ENCODE results near the gene HIPK4.

Gene HIPK4

GRCh38 chr19:40396886-40397567 is 7.0 kb upstream of the HIPK4 start:
- DNase-seq (ENCODE audit: low read depth), result no peak

GRCh38 chr19:40395956-40396355 is 6.0 kb upstream of the HIPK4 start:
- H3K4me3 ChIP-seq (ENCODE audit: low read depth, low read length), result no peak overlapping the region

More at GRCh38 chr19:40396886-40397567, 7.0 kb upstream of the HIPK4 start:
- no peak overlapping the region for H3K4me3 ChIP-seq (ENCODE audit: low read depth, low read length)

GRCh38 chr19:40394816-40395210 is 4.8 kb upstream of the HIPK4 start:
- DNase-seq (ENCODE audit: low read depth), result no peak
- H3K4me3 ChIP-seq (ENCODE audit: low read depth, low read length), result no peak overlapping the region

More at GRCh38 chr19:40395956-40396355, 6.0 kb upstream of the HIPK4 start:
- no peak for DNase-seq (ENCODE audit: low read depth)

DNA sequence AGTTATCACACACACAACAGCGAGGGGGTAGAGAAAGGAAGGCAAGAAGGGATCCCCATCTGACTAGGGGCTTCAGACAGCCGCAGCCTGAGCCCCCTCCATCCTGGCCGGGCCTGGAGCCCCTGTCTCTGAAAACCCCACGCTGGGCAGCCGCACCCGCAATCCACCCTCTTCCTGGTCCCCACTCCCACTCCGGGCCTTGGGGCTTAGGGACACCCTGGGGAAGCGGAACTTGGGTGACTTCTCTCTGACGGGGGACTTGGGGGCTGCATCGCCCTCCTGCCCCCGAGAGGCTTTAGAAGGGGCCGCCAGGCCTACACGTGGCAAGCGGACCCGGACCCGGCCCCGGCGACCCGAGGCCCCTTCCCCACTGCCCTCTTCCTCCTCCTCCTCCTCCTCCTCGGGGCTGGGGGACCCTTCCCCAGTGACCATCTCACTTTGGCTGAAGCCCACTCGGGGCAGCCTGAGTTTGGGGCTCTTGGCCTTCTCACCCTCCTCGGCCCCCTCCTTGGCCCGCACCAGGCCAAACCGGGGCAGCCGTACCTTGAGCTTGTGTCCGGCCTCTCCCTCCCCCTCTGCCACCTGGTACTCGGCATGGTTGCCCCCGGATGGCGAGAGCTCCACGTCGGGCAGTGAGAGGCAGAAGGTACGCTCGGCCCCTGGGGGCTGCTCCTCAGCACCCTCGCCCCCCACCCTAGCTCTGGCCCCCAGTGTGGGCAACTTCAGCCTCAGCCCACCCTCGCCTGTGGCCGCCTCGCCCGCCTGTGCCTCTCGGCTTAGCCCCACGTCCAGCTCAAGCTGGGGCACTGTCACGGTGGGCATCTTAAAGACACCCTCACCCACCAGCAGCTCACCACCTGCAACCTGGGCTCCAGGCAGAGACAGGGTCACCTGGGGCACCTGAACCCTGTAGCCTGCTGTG is 4.2 kb upstream of the HIPK4 start:
- no peak overlapping the region for H3K4me3 ChIP-seq (ENCODE audit: low read depth, low read length)
- no peak for DNase-seq (ENCODE audit: low read depth)

DNA sequence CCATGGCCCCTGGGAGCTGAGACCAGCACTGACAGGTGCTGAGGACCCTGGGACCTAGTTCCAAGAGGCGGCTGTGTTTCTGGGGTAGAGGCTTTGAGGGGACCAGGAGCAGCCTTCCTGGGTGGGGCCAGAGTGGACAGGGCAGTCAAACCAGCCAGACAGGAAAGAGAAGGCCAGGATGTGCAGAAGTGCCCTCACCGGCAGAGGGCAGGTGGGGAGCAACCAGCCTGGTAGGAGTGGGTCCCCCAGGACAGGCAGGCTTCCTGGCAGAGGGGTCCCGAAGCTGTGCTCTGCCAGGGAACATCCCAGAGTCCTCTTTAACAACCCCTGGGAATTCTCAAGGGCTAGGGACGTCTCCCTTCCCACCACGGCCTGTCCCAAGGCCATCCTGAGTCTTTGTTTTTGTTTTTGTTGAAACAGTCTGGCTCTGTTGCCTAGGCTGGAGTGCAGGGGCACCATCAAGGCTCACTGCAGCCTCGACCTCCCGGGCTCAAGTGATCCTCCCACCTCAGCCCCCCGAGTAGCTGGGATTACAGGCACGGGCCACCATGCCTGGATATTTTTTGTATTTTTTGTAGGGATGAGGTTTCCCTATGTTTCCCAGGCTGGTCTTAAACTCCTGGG is 3.0 kb upstream of the HIPK4 start:
- DNase-seq (ENCODE audit: low read depth), result no peak
- H3K4me3 ChIP-seq (ENCODE audit: low read depth, low read length), result no peak overlapping the region

DNA sequence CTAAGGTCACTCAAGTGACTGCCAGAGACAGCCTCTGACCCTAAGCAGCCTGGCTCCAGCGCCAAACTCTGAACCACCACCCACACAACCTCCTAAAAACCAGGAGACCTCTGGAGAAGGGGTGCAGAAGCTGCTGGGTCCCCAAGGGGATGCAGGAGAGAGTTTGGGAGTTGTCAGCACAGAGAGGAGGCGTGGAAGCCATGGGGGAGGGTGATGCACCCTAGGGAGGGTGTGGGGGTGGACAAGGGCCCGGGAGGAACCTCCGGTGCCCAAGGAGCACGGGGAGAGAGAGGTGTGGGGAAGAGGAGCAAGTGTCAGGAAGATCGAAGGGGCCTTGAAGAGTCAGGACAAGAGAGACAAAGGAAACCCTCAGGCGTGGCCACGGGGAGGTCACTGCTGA is 2.1 kb upstream of the HIPK4 start:
- DNase-seq (ENCODE audit: low read depth), result no peak
- H3K4me3 ChIP-seq (ENCODE audit: low read depth, low read length), result no peak overlapping the region

DNA sequence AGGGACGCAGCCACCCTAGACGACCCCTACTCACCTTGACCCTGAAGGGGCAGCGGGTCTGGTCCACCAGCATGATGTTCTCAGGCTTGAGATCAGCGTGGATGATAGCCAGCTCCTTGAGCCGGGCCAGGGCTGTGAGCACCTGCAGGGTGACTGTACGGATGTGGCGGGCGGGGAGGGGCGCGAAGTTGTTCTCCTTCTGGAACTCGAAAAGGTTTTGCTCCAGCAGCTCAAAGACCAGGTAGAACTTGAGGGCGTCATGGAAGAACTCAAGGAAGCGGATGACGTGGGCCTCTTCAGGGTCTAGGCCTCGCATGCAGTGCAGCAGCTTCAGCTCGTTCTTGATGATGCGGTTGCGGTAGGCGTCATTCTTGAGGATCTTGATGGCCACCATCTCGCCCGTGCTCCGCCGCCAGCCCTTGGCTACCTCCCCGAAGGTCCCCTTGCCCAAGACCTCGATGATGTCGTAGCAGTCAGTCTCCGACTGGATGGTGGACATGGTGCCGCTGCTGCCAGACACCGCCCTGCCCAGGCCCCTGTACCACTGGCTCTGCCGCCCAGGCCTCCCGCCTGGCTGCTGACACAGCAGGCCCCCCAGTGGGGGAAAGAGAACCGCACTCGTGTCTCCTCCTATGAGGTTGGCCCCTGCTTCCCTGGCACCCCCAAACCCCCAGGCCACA is 437 bp downstream of the HIPK4 start:
- H3K4me3 ChIP-seq (ENCODE audit: low read depth, low read length), result no peak overlapping the region
- no peak for DNase-seq (ENCODE audit: low read depth)

DNA sequence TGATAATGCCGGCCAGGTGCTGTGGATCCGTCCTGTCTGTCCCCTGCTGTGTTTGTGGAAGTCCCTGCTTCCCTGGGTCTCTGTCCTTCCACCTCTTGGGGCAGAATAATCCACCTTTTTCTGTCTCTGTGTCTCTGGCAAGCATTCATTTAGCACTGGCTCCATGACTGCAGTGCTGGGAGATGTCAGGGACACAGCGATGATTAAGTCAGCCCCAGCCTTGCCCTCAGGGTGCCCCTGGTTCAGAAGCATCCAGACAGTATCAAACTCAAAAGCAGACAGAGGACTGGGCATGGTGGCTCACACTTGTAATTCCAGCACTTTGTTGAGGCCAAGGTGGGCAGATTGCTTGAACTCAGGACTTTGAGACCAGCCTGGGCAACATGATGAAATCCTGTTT is 1.5 kb downstream of the HIPK4 start:
- no peak overlapping the region for H3K4me3 ChIP-seq (ENCODE audit: low read depth, low read length)

DNA sequence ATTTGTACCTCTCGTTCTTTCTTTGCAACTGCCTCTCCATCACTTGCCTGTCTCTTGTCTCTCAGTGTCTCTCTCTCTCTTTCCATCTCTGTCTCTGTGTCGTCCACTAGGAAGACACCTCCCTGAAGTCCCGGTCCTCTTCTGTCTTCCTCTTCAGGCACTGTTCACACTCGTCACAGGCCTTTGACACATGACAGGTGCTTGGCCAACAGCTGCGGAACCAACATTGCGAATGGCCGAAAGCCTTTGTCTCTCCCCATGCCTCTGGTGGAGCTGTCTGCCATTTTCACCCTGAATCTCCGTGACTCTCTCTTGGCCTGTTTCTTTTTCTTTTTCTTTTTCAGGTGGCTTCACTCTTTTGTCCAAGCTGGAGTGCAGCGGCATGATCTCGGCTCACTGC is 2.8 kb downstream of the HIPK4 start:
- DNase-seq (ENCODE audit: low read depth), result no peak
- no peak overlapping the region for H3K4me3 ChIP-seq (ENCODE audit: low read depth, low read length)

More for the DNA sequence above, 1.5 kb downstream of the HIPK4 start:
- no peak for DNase-seq (ENCODE audit: low read depth)

DNA sequence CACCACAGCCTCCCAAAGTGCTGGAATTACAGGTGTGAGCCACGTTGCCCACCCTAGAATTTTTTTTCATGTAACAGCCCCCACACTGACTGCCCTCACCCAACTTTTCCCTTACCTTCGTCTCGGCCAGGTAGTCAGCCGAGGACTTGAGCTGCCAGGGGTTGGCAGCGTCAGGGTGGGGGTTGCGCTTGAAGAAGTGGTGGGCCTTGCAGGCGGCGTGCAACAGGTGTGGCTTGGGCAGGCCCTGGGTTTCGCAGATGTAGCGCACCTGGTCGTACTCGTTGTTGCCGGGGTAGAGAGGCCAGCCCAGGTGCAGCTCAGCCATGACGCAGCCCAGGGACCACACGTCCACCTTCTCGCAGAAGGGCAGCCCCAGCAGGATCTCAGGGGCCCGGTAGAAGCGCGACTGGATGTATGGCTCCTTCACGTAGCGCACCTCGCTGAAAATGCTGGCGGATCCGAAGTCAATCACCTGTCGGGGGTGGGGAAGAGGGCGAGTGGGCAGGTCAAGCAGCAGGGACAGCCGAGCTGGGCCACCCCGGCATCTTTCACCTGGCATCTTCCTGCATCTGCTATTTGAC is 6.2 kb downstream of the HIPK4 start:
- no peak for DNase-seq (ENCODE audit: low read depth)
- no peak overlapping the region for H3K4me3 ChIP-seq (ENCODE audit: low read depth, low read length)

GRCh38 chr19:40381321-40381720 is 8.7 kb downstream of the HIPK4 start:
- DNase-seq (ENCODE audit: low read depth), result no peak
- no peak overlapping the region for H3K4me3 ChIP-seq (ENCODE audit: low read depth, low read length)

DNA sequence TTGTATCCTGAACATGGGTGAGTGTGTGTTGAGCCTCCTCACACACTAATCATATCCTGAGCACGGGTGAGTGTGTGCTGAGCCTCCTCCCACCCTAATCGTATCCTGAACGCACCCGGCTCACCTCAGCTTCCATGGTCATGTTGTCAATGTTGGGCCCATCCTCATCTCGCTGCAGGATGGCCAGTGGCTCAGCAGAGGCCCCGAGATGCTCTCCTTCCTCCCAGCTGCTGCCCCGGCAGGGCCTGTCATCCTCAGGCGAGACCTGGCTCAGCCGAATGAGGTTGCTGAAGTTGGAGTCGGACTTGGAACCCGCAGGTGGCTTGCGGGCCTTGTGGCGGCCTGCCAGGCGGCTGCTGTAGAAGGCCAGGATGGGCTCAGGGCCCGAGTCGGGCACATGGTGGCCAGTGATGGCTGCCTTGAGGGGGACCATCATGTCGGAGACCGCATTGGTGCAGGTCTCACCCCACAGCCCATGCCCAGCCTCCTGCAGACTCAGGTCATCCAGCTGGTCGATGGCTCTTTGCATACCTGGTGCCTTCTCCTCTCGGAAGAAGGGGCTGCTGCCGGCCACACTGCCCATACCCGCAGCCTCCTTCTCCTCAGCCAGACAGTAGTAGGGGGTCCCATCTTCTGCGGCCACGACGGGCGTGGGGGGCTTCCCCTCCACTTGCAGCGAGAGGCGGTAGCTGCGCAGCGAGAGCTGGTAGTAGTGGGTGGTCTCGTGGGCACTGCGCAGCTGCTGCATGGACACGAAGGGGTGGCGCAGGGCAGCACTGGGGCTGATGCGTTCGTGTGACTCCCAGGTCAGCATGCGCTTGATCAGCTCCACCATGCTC is 9.6 kb downstream of the HIPK4 start:
- DNase-seq (ENCODE audit: low read depth), result no peak
- no peak overlapping the region for H3K4me3 ChIP-seq (ENCODE audit: low read depth, low read length)

GRCh38 chr19:40379446-40380198 is 10.4 kb downstream of the HIPK4 start:
- H3K4me3 ChIP-seq (ENCODE audit: low read depth, low read length), result no peak overlapping the region

DNA sequence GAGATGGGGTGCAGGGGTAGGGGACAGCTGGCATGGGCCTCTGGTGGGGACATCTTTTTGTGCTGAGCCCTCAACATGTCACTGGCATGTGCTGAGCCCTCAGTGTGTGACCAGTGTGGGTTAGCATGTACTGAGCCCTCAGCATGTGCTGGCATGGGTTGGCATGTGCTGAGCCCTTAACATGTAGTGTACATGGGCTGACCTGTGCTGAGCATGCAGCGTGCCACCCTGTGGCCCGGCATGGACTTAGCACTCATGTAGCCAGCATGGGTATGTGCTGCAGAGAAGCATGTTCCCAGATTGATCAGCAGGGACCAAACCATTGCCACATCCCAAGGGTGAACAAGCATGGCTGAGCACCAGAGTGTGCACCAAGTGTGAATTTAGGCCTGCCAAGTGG is 11.5 kb downstream of the HIPK4 start:
- DNase-seq (ENCODE audit: low read depth), result no peak
- no peak overlapping the region for H3K4me3 ChIP-seq (ENCODE audit: low read depth, low read length)

More at GRCh38 chr19:40379446-40380198, 10.4 kb downstream of the HIPK4 start:
- DNase-seq (ENCODE audit: low read depth), result no peak

- no peak for DNase-seq (ENCODE audit: low read depth)
- no peak overlapping the region for H3K4me3 ChIP-seq (ENCODE audit: low read depth, low read length)
Measured at GRCh38 chr19:40377876-40378385, 12.1 kb downstream of the HIPK4 start.

GRCh38 chr19:40376286-40376862 is 13.6 kb downstream of the HIPK4 start:
- no peak for DNase-seq (ENCODE audit: low read depth)
- no peak overlapping the region for H3K4me3 ChIP-seq (ENCODE audit: low read depth, low read length)

DNA sequence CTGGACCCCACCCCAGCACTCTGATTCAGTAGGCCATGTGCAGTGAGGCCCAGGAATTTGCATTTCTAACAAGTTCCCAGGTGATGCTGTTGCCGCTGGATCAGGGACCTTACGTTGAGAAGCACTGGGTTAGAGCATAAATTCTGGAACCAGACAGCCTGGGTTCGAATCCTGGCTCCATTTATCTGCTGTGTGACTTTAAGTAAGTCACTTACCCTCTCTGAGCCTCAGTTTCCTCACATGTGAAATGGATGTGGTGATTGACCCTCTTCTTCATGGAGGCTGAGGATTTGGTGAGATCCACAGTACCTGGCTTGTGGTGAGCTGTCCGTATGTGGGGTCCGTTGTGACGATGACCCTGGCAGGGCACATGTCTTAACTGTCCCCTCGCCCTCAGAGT is 15.9 kb downstream of the HIPK4 start:
- no peak overlapping the region for H3K4me3 ChIP-seq (ENCODE audit: low read depth, low read length)
- no peak for DNase-seq (ENCODE audit: low read depth)
